ENCODE results near the gene DMXL2. TPM values are rescaled to one million over a fixed set of nuclear protein-coding genes. Genes with fewer than 3 reads are reported as not detected.

DMXL2 gene
- total and polyA plus RNA-seq, 12 donors: 4.5 to 18.6 (median 6.9) TPM

DNA sequence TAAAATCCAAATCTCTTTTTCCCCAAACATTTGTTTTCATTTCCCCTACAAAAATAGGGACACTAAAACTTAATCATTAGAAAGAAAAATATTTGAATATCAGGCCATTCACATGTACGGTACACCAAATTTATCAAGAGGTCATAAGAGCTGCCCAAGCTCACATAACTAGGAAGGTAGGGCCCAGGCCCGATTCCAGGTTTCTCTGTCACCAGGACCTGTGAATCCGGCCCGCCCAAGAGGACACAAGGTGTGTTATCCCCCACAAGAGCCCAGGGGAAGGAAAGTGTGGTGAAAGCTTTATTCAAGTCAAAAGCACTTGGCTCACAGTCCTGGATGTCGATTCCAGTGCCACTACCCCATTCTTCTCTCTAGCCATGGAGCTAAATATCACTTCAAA is 130.6 kb downstream of the DMXL2 start:
- 96 to 98% methylated on average over 5 of the region's 5 CpGs for WGBS, 2 donors
- Histone ChIP-seq H3K4me3 (no peak overlapping the region), H3K4me1 (no peaks in the 10 kb centered on the region), H3K36me3 (peaks cover 0 to 85% (median 16%) of the 10 kb centered on the region in 9 donors), H3K9me3 (peaks cover 0 to 8% (median 0%) of the 10 kb centered on the region in 11 donors), H3K27ac (no peak overlapping the region), H3K27me3 (no peaks in the 10 kb centered on the region)
- intact Hi-C loops (cut with DNase I): no loop called here
- DNase-seq: no peak
- no peak for ATAC-seq
- TF ChIP-seq, protein P1, sequence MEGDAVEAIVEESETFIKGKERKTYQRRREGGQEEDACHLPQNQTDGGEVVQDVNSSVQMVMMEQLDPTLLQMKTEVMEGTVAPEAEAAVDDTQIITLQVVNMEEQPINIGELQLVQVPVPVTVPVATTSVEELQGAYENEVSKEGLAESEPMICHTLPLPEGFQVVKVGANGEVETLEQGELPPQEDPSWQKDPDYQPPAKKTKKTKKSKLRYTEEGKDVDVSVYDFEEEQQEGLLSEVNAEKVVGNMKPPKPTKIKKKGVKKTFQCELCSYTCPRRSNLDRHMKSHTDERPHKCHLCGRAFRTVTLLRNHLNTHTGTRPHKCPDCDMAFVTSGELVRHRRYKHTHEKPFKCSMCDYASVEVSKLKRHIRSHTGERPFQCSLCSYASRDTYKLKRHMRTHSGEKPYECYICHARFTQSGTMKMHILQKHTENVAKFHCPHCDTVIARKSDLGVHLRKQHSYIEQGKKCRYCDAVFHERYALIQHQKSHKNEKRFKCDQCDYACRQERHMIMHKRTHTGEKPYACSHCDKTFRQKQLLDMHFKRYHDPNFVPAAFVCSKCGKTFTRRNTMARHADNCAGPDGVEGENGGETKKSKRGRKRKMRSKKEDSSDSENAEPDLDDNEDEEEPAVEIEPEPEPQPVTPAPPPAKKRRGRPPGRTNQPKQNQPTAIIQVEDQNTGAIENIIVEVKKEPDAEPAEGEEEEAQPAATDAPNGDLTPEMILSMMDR (IDR thresholded peaks at IDR 0.05): no peak

DNA sequence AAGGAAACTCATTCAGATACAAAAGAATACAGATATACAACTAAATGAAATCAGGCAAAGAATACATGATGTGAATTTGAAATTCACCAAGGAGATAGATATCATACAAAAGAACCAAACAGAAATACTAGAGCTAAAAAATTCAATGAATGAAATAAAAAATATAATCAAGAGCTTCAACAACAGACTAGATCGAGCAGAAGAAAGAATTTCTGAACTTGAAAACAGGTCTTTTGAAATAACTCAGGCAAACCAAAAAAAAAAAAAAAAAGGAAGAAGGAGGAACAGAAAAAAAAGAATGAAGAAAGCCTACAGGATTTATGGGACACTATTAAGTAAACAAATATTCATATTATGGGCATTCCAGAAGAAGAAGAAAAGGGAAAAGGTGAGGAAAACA is 137.8 kb downstream of the DMXL2 start:
- Histone ChIP-seq H3K27me3 (no peaks in the 10 kb centered on the region), H3K4me1 (no peaks in the 10 kb centered on the region), H3K4me3 (no peak overlapping the region), H3K9me3 (peaks cover 0 to 43% (median 23%) of the 10 kb centered on the region in 11 donors), H3K36me3 (peaks cover 0 to 81% (median 38%) of the 10 kb centered on the region in 9 donors), H3K27ac (no peak overlapping the region)
- intact Hi-C loops (cut with DNase I): loop anchor here in 1 of 10 donors (10.0 kb wide), 1 partner anchor 60 kb away; no protein-coding TSS in a partner anchor
- no peak for ATAC-seq
- 96 to 100% methylated on average over 1 of the region's 1 CpG for WGBS, 2 donors
- TF ChIP-seq, protein P1 (IDR thresholded peaks at IDR 0.05): no peak
- DNase-seq: no peak

DNA sequence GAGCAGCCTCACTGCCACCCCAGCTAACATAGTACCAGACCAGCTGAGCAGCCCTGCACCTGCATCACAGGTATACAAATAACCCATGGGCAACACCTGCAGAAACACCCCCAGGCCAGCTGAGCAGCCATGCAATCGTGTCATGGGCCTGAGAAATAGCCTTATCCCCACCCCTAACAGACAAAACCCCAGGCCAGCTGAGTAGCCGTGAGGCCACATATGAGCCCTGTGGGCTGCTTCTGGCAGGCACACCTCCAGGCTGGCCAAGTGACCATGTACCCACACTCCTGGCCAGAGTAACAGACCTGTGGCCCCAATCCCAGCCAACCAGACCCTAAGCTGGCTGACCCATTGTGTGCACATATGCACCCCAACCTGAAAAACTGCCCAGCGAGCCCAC is 138.6 kb downstream of the DMXL2 start:
- H3K36me3 ChIP-seq: peaks cover 0 to 79% (median 38%) of the 10 kb centered on the region in 9 donors
- no peak overlapping the region for H3K4me3 ChIP-seq
- peaks cover 0 to 43% (median 23%) of the 10 kb centered on the region in 11 donors for H3K9me3 ChIP-seq
- H3K27me3 ChIP-seq: no peaks in the 10 kb centered on the region
- ATAC-seq: no peak
- intact Hi-C loops (cut with DNase I): loop anchor here in 1 of 10 donors (10.0 kb wide), 1 partner anchor 61 kb away; no protein-coding TSS in a partner anchor
- 94 to 100% methylated on average over 3 of the region's 3 CpGs for WGBS, 2 donors
- TF ChIP-seq, protein P1 (IDR thresholded peaks at IDR 0.05): no peak
- H3K27ac ChIP-seq: no peak overlapping the region
- DNase-seq: no peak
- no peaks in the 10 kb centered on the region for H3K4me1 ChIP-seq

DNA sequence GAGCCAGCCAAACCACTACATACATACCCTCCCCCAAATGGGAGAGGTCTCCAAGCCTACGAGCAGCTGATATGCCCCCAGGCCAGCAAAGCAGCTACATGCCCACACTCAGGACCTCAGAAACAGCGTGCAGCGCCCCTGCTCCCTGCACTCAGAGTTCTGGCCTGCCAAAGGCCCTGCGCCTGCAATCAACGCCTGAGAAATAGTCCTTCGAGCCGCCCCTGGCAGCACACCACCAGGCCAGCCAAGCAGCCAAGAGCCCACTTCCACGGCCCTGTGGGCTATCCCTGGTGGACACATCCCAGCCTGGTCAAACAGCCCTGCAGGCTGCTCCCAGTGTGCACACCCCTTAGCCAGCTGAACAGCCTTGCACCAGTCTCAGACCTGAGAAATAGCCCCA is 139.1 kb downstream of the DMXL2 start:
- no peaks in the 10 kb centered on the region for H3K27me3 ChIP-seq
- no peak overlapping the region for H3K27ac ChIP-seq
- no peaks in the 10 kb centered on the region for H3K4me1 ChIP-seq
- no peak overlapping the region for H3K4me3 ChIP-seq
- peaks cover 0 to 43% (median 23%) of the 10 kb centered on the region in 11 donors for H3K9me3 ChIP-seq
- DNase-seq (no peak), ATAC-seq (no peak)
- intact Hi-C loops (cut with DNase I): loop anchor here in 1 of 10 donors (10.0 kb wide), 1 partner anchor 61 kb away; no protein-coding TSS in a partner anchor
- TF ChIP-seq, protein P1 (IDR thresholded peaks at IDR 0.05): no peak
- peaks cover 0 to 78% (median 35%) of the 10 kb centered on the region in 9 donors for H3K36me3 ChIP-seq
- WGBS, 2 donors: 86 to 90% methylated on average over 8 of the region's 8 CpGs

Measured in heart right ventricle (tissue), 16 donors.